Loucy (cell line): ENCODE results near the gene RMDN2.

Source experiments
- EZH2phosphoT487 ChIP-seq: fragments of 200-600 bp; IDR thresholded peaks from 2 replicates; pipeline ENCODE4 v1.6.1; 2018; ENCODE audit warnings: antibody characterized with exemption, mild to moderate bottlenecking, moderate library complexity, borderline replicate concordance
- TF ChIP-seq, protein P1 (sequence below): fragments of 200-600 bp; sonication (generic); conservative IDR thresholded peaks from 2 replicates; pipeline ENCODE4 v1.5.1; 2014; ENCODE audit warnings: mild to moderate bottlenecking, antibody characterized with exemption, low read length

DNA sequence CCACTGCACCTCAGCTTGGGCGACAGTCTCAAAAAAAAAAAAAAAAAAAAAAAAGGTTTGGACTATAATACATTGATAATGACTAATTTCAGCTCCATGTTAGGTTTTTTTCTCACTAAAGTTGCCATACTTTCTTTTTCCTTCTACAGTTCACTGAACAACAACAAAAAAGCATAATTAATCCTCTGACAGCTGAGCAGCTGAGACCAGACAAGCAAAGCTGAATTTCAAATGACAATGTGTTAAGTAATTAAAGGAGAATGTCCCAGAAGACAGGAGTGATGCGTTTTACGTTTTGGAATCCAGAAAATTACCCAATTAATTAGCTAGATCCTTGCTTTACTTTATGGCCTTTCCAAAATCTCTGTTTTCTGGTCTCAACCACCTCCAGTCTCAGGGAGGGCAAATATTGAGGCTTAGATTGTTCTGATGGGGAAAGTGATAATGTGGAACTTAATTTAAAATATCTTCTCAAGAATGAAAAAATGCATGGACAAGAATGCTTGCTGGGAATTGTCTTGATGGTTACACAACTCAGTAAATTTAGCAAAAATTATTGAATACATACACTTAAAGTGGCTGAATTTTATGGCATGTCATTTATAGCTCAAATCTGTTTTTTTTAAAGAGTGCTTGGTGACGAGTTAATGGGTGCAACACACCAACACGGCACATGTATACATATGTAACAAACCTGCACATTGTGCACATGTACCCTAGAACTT lies 17.4 kb upstream of the RMDN2 start:
- TF ChIP-seq, protein P1, sequence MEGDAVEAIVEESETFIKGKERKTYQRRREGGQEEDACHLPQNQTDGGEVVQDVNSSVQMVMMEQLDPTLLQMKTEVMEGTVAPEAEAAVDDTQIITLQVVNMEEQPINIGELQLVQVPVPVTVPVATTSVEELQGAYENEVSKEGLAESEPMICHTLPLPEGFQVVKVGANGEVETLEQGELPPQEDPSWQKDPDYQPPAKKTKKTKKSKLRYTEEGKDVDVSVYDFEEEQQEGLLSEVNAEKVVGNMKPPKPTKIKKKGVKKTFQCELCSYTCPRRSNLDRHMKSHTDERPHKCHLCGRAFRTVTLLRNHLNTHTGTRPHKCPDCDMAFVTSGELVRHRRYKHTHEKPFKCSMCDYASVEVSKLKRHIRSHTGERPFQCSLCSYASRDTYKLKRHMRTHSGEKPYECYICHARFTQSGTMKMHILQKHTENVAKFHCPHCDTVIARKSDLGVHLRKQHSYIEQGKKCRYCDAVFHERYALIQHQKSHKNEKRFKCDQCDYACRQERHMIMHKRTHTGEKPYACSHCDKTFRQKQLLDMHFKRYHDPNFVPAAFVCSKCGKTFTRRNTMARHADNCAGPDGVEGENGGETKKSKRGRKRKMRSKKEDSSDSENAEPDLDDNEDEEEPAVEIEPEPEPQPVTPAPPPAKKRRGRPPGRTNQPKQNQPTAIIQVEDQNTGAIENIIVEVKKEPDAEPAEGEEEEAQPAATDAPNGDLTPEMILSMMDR, result no peak
- TF ChIP-seq EZH2phosphoT487, result no peak
